ENCODE results near the gene SLC6A6.

The SLC6A6 gene

DNA sequence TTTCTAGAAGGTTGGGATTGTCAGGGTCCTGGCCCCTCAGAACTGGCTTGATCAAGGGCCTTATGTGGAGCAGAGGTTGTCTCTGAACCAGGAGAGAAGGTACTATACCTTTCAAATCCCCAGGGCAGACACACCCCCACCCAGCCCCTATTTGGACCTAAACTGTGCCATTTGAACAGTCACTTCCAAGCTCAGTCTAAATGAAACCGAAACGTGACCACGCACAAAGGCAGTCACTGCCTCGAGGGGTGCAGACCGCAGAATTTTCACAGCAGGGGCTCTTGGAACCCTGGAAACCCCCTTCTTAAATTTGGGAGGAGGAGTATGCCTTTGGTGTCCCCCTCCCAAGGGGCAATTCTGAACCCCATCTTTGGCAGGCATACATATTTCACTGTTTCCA lies 84.1 kb downstream of the SLC6A6 start:
- TF ChIP-seq, protein P1, sequence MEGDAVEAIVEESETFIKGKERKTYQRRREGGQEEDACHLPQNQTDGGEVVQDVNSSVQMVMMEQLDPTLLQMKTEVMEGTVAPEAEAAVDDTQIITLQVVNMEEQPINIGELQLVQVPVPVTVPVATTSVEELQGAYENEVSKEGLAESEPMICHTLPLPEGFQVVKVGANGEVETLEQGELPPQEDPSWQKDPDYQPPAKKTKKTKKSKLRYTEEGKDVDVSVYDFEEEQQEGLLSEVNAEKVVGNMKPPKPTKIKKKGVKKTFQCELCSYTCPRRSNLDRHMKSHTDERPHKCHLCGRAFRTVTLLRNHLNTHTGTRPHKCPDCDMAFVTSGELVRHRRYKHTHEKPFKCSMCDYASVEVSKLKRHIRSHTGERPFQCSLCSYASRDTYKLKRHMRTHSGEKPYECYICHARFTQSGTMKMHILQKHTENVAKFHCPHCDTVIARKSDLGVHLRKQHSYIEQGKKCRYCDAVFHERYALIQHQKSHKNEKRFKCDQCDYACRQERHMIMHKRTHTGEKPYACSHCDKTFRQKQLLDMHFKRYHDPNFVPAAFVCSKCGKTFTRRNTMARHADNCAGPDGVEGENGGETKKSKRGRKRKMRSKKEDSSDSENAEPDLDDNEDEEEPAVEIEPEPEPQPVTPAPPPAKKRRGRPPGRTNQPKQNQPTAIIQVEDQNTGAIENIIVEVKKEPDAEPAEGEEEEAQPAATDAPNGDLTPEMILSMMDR (IDR thresholded peaks at IDR 0.05; ENCODE audit: insufficient read depth, low read length, poor library complexity, severe bottlenecking): no peak
- no peaks in the 10 kb centered on the region for H3K27me3 ChIP-seq (replicated peaks; ENCODE audit: control insufficient read depth, insufficient read depth, low read length)
- DNase-seq (ENCODE audit: extremely low read depth, insufficient read length): no peak
- H3K36me3 ChIP-seq (ENCODE audit: control insufficient read depth, insufficient read depth, low read length): peaks cover 16% of the 10 kb centered on the region
- H3K4me3 ChIP-seq (replicated peaks; ENCODE audit: low read depth, low read length): no peak overlapping the region

DNA sequence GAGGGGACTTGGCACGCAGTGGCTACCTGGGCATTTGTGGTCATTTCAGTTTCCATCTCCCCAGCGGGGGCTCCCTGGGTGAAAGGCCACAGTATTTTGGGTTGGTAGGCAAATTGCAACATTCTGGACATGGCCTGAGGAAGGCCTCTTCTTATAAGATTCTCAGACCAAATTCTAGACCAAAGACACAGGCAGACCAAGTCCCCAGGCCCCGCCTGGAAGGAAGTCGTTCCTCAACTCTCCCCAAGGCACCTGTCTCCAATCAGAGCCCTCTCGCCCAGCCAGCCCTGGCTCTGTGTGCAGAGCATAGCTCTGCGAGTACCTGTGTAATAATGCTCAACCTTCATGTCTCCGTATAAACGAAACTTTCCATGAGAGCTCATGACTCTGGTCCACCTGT lies 84.7 kb downstream of the SLC6A6 start:
- H3K36me3 ChIP-seq (ENCODE audit: control insufficient read depth, insufficient read depth, low read length): peaks cover 12% of the 10 kb centered on the region
- TF ChIP-seq, protein P1 (IDR thresholded peaks at IDR 0.05; ENCODE audit: insufficient read depth, low read length, poor library complexity, severe bottlenecking): no peak
- DNase-seq (ENCODE audit: extremely low read depth, insufficient read length): no peak
- H3K27me3 ChIP-seq (replicated peaks; ENCODE audit: control insufficient read depth, insufficient read depth, low read length): no peaks in the 10 kb centered on the region
- H3K4me3 ChIP-seq (replicated peaks; ENCODE audit: low read depth, low read length): no peak overlapping the region

DNA sequence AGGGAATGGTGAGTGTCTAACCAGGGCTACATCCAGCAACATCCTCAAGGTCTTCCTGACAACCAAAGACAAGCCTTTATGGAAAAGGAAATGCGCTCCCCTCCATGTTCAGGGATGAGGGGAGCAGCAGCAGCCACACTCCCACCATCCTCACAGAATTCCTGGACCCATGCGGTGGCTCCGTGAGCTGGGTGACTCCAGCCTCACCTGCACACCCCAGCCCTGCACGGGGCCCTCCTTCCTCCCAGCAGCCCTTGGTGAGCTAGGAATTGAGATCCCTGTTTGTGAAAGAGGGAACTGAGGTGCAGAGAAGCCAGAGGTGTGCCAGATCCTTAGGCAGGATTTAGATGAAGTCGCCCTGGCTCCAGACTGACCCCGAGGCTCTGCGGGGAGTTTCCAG lies 85.4 kb downstream of the SLC6A6 start:
- Histone ChIP-seq H3K27me3 (replicated peaks; ENCODE audit: control insufficient read depth, insufficient read depth, low read length) (no peaks in the 10 kb centered on the region), H3K4me3 (replicated peaks; ENCODE audit: low read depth, low read length) (no peak overlapping the region), H3K36me3 (ENCODE audit: control insufficient read depth, insufficient read depth, low read length) (peaks cover 12% of the 10 kb centered on the region)
- TF ChIP-seq, protein P1 (IDR thresholded peaks at IDR 0.05; ENCODE audit: insufficient read depth, low read length, poor library complexity, severe bottlenecking): no peak
- DNase-seq (ENCODE audit: extremely low read depth, insufficient read length): no peak

DNA sequence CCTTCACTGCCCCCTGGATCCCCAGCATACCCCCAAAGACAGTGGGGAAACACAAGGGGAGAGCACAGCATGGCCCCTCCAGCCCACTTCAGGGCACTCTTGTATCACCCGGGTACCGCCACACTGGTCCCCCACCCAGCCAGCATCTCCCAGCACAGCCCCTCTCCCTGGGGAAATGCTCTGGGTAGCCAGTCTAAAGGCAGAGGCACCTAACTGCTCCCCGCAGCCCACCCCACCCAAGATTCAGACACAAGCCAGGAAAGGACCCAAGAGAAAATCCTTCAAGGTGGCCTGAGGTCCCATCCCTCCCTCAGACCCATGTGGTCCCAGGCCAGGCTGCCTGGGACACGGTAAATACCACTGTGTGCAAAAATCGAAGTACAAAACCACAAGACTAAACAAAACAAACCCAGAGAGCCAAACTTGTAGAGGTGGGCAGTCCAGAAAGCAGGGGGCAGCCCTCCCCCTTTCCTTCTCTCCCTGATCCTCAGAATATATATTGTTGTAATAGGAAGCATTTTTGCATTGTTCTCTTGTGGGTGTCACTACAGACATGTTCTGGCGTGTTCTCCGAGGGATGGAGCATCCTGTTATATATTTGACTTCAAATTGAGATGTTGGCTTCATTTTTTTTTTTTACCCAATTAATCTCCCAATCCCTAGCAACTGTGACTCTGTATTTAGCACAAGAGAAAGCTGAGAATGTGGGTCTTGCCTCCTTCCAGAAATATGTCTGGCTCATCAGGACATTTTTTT lies 86.1 kb downstream of the SLC6A6 start:
- Histone ChIP-seq H3K36me3 (ENCODE audit: control insufficient read depth, insufficient read depth, low read length) (peaks cover 7% of the 10 kb centered on the region), H3K27me3 (replicated peaks; ENCODE audit: control insufficient read depth, insufficient read depth, low read length) (no peaks in the 10 kb centered on the region), H3K4me3 (replicated peaks; ENCODE audit: low read depth, low read length) (no peak overlapping the region)
- DNase-seq (ENCODE audit: extremely low read depth, insufficient read length): no peak
- TF ChIP-seq, protein P1 (IDR thresholded peaks at IDR 0.05; ENCODE audit: insufficient read depth, low read length, poor library complexity, severe bottlenecking): no peak

DNA sequence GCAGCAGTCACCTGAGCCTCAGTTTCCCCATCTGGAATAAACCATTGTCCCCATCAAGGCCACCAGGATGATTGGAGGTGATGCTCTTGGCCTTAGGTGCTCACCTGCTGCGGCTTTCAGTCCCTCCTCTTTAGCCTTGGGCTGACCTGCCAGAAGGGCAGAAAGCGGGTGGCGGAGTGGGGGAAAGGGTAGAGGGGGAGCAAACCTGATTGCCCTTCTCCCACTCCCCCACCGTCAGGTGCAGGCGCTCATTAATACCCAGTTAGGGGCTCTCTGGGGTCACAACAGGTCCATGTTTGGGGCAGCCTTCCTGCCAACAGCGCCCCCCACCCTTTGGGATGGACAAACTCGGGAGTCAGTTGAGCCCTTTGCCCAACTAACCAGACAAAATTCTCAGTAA lies 87.2 kb downstream of the SLC6A6 start:
- TF ChIP-seq, protein P1 (IDR thresholded peaks at IDR 0.05; ENCODE audit: insufficient read depth, low read length, poor library complexity, severe bottlenecking): no peak
- no peaks in the 10 kb centered on the region for H3K27me3 ChIP-seq (replicated peaks; ENCODE audit: control insufficient read depth, insufficient read depth, low read length)
- H3K4me3 ChIP-seq (replicated peaks; ENCODE audit: low read depth, low read length): no peak overlapping the region
- H3K36me3 ChIP-seq (ENCODE audit: control insufficient read depth, insufficient read depth, low read length): peaks cover 5% of the 10 kb centered on the region
- DNase-seq (ENCODE audit: extremely low read depth, insufficient read length): no peak

All from GM06990 (cell line).